Left forelimb (tissue), 1 donor: ENCODE measurements around the gene SETDB1.
"Not testable (repeated sequence)": the region's sequence is repeated elsewhere in the genome, so short reads cannot be mapped to it uniquely, and the experiment has no call there.

Experiments
- DNase-seq: peaks from one replicate; pipeline ENCODE4 v3.0.0-alpha.2; 2018; ENCODE audit warnings: low spot score

SETDB1 gene

GRCh38 chr1:150926097-150926741 lies at the start of gene SETDB1:
Gene SETDB1 (plus strand): TSS chr1:150926363. CDS start chr1:150927715, 1,352 bp downstream.
- peak; percentile 96 for DNase-seq

- not testable (repeated sequence) for DNase-seq
These were observed 47.2 kb upstream of the SETDB1 start for GRCh38 chr1:150878931-150879330.

GRCh38 chr1:150881331-150882070 lies 44.7 kb upstream of the SETDB1 start:
- DNase-seq, result no peak

GRCh38 chr1:150883121-150883520 lies 43.0 kb upstream of the SETDB1 start:
- DNase-seq, result not testable (repeated sequence)

- no peak for DNase-seq
These were observed 39.1 kb upstream of the SETDB1 start, which contains the start of gene CTXND2 for GRCh38 chr1:150887018-150887417. Gene CTXND2 (plus strand): TSS chr1:150887136. CDS start chr1:150912315, 25,179 bp downstream.

- DNase-seq, result no peak
These were observed 37.4 kb upstream of the SETDB1 start for GRCh38 chr1:150888727-150889126.

GRCh38 chr1:150890033-150890416 lies 36.1 kb upstream of the SETDB1 start:
- no peak for DNase-seq

- no peak for DNase-seq
These were observed 32.7 kb upstream of the SETDB1 start for GRCh38 chr1:150893336-150893913.

GRCh38 chr1:150895618-150896017 lies 30.5 kb upstream of the SETDB1 start:
- no peak for DNase-seq

GRCh38 chr1:150899795-150900194 lies 26.4 kb upstream of the SETDB1 start:
- DNase-seq, result not testable (repeated sequence)

GRCh38 chr1:150902346-150902745 lies 23.8 kb upstream of the SETDB1 start:
- DNase-seq, result no peak

GRCh38 chr1:150902751-150903150 lies 23.4 kb upstream of the SETDB1 start:
- DNase-seq, result no peak

GRCh38 chr1:150905301-150905700 lies 20.9 kb upstream of the SETDB1 start:
- DNase-seq, result no peak

GRCh38 chr1:150906329-150906728 lies 19.8 kb upstream of the SETDB1 start:
- no peak for DNase-seq

GRCh38 chr1:150906813-150907212 lies 19.4 kb upstream of the SETDB1 start:
- no peak for DNase-seq

GRCh38 chr1:150909585-150910180 lies 16.5 kb upstream of the SETDB1 start:
- DNase-seq, result no peak

GRCh38 chr1:150912623-150913022 lies 13.5 kb upstream of the SETDB1 start:
- no peak for DNase-seq

GRCh38 chr1:150917387-150917786 lies 8.8 kb upstream of the SETDB1 start:
- no peak for DNase-seq

GRCh38 chr1:150922519-150922975 lies 3.6 kb upstream of the SETDB1 start:
- DNase-seq, result peak; percentile 66

- DNase-seq, result no peak
These were observed 1.1 kb upstream of the SETDB1 start for GRCh38 chr1:150925080-150925479.

GRCh38 chr1:150927624-150928023 lies 1.5 kb downstream of the SETDB1 start:
- DNase-seq, result no peak

GRCh38 chr1:150928286-150928685 lies 2.1 kb downstream of the SETDB1 start:
- no peak for DNase-seq

- DNase-seq, result not testable (repeated sequence)
These were observed 2.6 kb downstream of the SETDB1 start for GRCh38 chr1:150928775-150929174.
